ENCODE data around the gene BICD1. TPM values are rescaled to one million over a fixed set of nuclear protein-coding genes. Genes with fewer than 3 reads are reported as not detected.

BICD1 gene
- total RNA-seq, 6 experiments from 2014 or later = 1.0 to 4.9 (median 2.1) TPM

GRCh38 chr12:32074432-32074831 is 32.2 kb upstream of the BICD1 start:
- Histone ChIP-seq H3K9me3 (no peaks in the 10 kb centered on the region), H3K4me3 (no peak overlapping the region), H3K4me1 (no peaks in the 10 kb centered on the region), H3K27me3 (no peaks in the 10 kb centered on the region), H3K36me3 (no peaks in the 10 kb centered on the region), H3K27ac (no peak overlapping the region)
- no peak for DNase-seq
- TF ChIP-seq CTCF (IDR thresholded peaks at IDR 0.05) (no peak), POLR2A (IDR thresholded peaks at IDR 0.05) (no peak)
- ATAC-seq = no peak
- intact Hi-C loops (cut with DNase I) = no loop called here

- H3K27me3 ChIP-seq = no peaks in the 10 kb centered on the region
- H3K4me3 ChIP-seq = no peak overlapping the region
- no peaks in the 10 kb centered on the region for H3K4me1 ChIP-seq
- TF ChIP-seq POLR2A (IDR thresholded peaks at IDR 0.05) = no peak
- TF ChIP-seq CTCF (IDR thresholded peaks at IDR 0.05) = no peak
- no peak overlapping the region for H3K27ac ChIP-seq
- no peaks in the 10 kb centered on the region for H3K36me3 ChIP-seq
- intact Hi-C loops (cut with DNase I) = no loop called here
- 86% methylated on average over 1 of the region's 4 CpGs for WGBS (ENCODE audit: insufficient coverage, low coverage, low lambda C conversion rate, missing lambda C conversion rate)
- DNase-seq (no peak), ATAC-seq (no peak)
- no peaks in the 10 kb centered on the region for H3K9me3 ChIP-seq
Measured at GRCh38 chr12:32076941-32077340, 29.7 kb upstream of the BICD1 start.

- no peak for DNase-seq
- H3K36me3 ChIP-seq = no peaks in the 10 kb centered on the region
- 76% methylated on average over 3 of the region's 3 CpGs for WGBS (ENCODE audit: insufficient coverage, low coverage, low lambda C conversion rate, missing lambda C conversion rate)
- no peak for ATAC-seq
- H3K9me3 ChIP-seq = no peaks in the 10 kb centered on the region
- no peaks in the 10 kb centered on the region for H3K27me3 ChIP-seq
- intact Hi-C loops (cut with DNase I) = no loop called here
- no peak overlapping the region for H3K27ac ChIP-seq
- H3K4me1 ChIP-seq = no peaks in the 10 kb centered on the region
- TF ChIP-seq POLR2A (IDR thresholded peaks at IDR 0.05) = no peak
- no peak for TF ChIP-seq CTCF (IDR thresholded peaks at IDR 0.05)
- no peak overlapping the region for H3K4me3 ChIP-seq
Measured at GRCh38 chr12:32080435-32080834, 26.2 kb upstream of the BICD1 start.

GRCh38 chr12:32083489-32083888 is 23.2 kb upstream of the BICD1 start:
- H3K27ac ChIP-seq = no peak overlapping the region
- H3K4me3 ChIP-seq = no peak overlapping the region
- ATAC-seq (no peak), DNase-seq (no peak)
- intact Hi-C loops (cut with DNase I) = no loop called here
- TF ChIP-seq POLR2A (IDR thresholded peaks at IDR 0.05) (no peak), CTCF (IDR thresholded peaks at IDR 0.05) (no peak)
- no peaks in the 10 kb centered on the region for H3K4me1 ChIP-seq
- no peaks in the 10 kb centered on the region for H3K9me3 ChIP-seq
- no peaks in the 10 kb centered on the region for H3K27me3 ChIP-seq
- H3K36me3 ChIP-seq = no peaks in the 10 kb centered on the region
- 62% methylated on average over 2 of the region's 5 CpGs for WGBS (ENCODE audit: insufficient coverage, low coverage, low lambda C conversion rate, missing lambda C conversion rate)

GRCh38 chr12:32084017-32084688 is 22.5 kb upstream of the BICD1 start:
- H3K36me3 ChIP-seq = no peaks in the 10 kb centered on the region
- H3K4me1 ChIP-seq = no peaks in the 10 kb centered on the region
- H3K27ac ChIP-seq = no peak overlapping the region
- TF ChIP-seq POLR2A (IDR thresholded peaks at IDR 0.05) (no peak), CTCF (IDR thresholded peaks at IDR 0.05) (no peak)
- H3K9me3 ChIP-seq = no peaks in the 10 kb centered on the region
- intact Hi-C loops (cut with DNase I) = no loop called here
- DNase-seq (no peak), ATAC-seq (no peak)
- H3K27me3 ChIP-seq = no peaks in the 10 kb centered on the region
- WGBS (ENCODE audit: insufficient coverage, low coverage, low lambda C conversion rate, missing lambda C conversion rate) = 70% methylated on average over 7 of the region's 9 CpGs
- no peak overlapping the region for H3K4me3 ChIP-seq

All from right lobe of liver (tissue), 6 donors.